HepG2 (cell line): Measurements from ENCODE around the gene GPATCH3. TPM values are rescaled to one million over a fixed set of nuclear protein-coding genes. Genes with fewer than 3 reads are reported as not detected.

Experiments
- CCDC6 ChIP-seq: sonication (generic); formaldehyde crosslinking; IDR thresholded peaks from 2 replicates; pipeline ENCODE4 v1.8.1; 2022; ENCODE audit warnings: mild to moderate bottlenecking, missing genetic modification reagents, moderate library complexity
- KDM4B ChIP-seq: sonication (generic); formaldehyde crosslinking; IDR thresholded peaks from 2 replicates; pipeline ENCODE4 v1.4.0; 2020; ENCODE audit warnings: missing genetic modification reagents
- KLF11 ChIP-seq: IDR thresholded peaks from 2 replicates; pipeline ENCODE4 v1.6.1; 2016; ENCODE audit warnings: missing compliant biosample characterization
- NFYC ChIP-seq: IDR thresholded peaks from 2 replicates; pipeline ENCODE4 v1.6.1; 2016; ENCODE audit warnings: missing genetic modification reagents, missing compliant biosample characterization
- SETDB1 ChIP-seq: sonication (generic); formaldehyde crosslinking; IDR thresholded peaks from 2 replicates; pipeline ENCODE4 v1.5.1; 2020; ENCODE audit warnings: missing genetic modification reagents, mild to moderate bottlenecking, borderline replicate concordance
- SMAD3 ChIP-seq: sonication (generic); formaldehyde crosslinking; IDR thresholded peaks from 2 replicates; pipeline ENCODE4 v1.4.0; 2020; ENCODE audit warnings: missing genetic modification reagents
- ZNF34 ChIP-seq: sonication (generic); formaldehyde crosslinking; IDR thresholded peaks from 2 replicates; pipeline ENCODE4 v1.4.0; 2020; ENCODE audit warnings: mild to moderate bottlenecking, missing genetic modification reagents, borderline replicate concordance
- ZNF441 ChIP-seq: sonication (generic); formaldehyde crosslinking; IDR thresholded peaks from 2 replicates; pipeline ENCODE4 v1.7.0; 2021; ENCODE audit warnings: missing genetic modification reagents, borderline replicate concordance
- ZZZ3 ChIP-seq: sonication (generic); formaldehyde crosslinking; IDR thresholded peaks from 2 replicates; pipeline ENCODE4 v1.4.0; 2020; ENCODE audit warnings: missing genetic modification reagents, mild to moderate bottlenecking, borderline replicate concordance
- polyA plus RNA-seq, 8 experiments: library from polyadenylated mRNA; depleted of rRNA in 3 of 8; stranded (reverse) in 7 of 8; unstranded in 1 of 8; fragments of >200 nt; fragmentation: Illumina TruSeq in 4 of 8; extraction: Trizol in 4 of 8; gene quantifications; 2 replicates each; pipeline versions ENCODE4 v1.2.1 to v1.2.3, GENCODE V29; 2011 to 2016; ENCODE audit warnings: low read depth in 4 of 8, missing spikeins in 1 of 8, mixed read lengths in 1 of 8; ENCODE audit not compliant: insufficient read depth in 1 of 8
- total RNA-seq, 5 experiments: library from RNA; depleted of rRNA; stranded (reverse); fragments of >200 nt; fragmentation: Illumina TruSeq; extraction: Trizol; gene quantifications; 2 replicates each; pipeline ENCODE4 v1.2.3, GENCODE V29; 2016; ENCODE audit warnings: low read depth in 1 of 5
- TF ChIP-seq, protein P1 (sequence below): sonication (generic); formaldehyde crosslinking; IDR thresholded peaks from 2 replicates; pipeline ENCODE4 v1.5.0; 2020; ENCODE audit warnings: mild to moderate bottlenecking, missing genetic modification reagents
- TF ChIP-seq, protein P2 (sequence below): IDR thresholded peaks from 2 replicates; pipeline ENCODE4 v1.6.1; 2016; ENCODE audit warnings: mild to moderate bottlenecking
- TF ChIP-seq, protein P3 (sequence below): sonication (generic); formaldehyde crosslinking; IDR thresholded peaks from 2 replicates; pipeline ENCODE4 v1.4.0; 2020; ENCODE audit warnings: missing genetic modification reagents
- TF ChIP-seq, protein P4 (sequence below): sonication (generic); formaldehyde crosslinking; IDR thresholded peaks from 2 replicates; pipeline ENCODE4 v1.9.0; 2021; ENCODE audit warnings: missing genetic modification reagents, mild to moderate bottlenecking, borderline replicate concordance
- TF ChIP-seq, protein P5 (sequence below): sonication (generic); formaldehyde crosslinking; IDR thresholded peaks from 2 replicates; pipeline ENCODE4 v1.4.0; 2020; ENCODE audit warnings: missing genetic modification reagents, borderline replicate concordance

The GPATCH3 gene
- total and polyA plus RNA-seq, 2 of the 13 experiments (the other 11 are each of a cell fraction or from before 2014, with no cell fraction given) = 8.3 to 11.0 TPM

DNA sequence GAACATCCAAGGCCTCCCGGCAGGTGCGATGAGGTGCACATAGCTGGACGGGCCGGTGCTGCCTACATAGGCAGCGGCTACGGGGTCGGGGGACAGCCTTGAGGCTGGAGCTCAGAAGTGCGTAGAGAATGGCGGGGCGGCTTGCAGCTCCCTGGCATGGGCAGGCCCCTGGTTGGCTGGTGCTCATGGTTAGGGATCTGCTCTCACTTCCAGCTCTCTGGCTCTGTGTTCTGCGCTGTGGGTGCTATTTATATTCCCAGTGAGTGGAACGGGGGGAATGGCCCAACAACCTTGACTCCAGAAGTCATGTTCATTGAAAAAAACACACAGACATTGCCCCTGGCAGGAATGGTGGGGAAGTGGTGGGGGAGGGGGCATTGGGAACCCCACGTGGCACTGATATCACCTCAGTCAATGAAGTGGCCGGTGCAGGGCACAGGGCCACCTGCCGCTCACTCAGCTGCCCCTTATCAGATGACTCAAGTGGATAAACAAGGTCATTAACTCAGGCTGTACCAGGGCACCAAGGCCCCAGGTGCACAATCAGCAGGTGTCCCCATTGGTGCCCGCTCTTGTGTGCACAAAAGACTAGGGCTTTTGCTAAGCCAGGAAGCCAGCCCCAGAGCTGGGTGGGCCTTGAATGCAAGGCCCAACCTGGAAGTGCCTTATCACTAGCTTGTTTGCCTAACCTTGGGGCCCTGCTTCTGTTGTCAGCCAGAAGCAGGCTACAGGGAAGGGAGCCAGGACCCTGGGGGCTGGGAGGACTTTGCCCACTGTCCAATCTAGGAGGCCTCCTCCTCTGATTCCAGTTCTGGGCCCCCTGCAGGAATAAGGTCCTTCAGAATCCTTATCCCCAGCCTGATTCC lies 13.7 kb upstream of the GPATCH3 start, which contains the start of gene NR0B2 (continued):
- TF ChIP-seq, protein P1, sequence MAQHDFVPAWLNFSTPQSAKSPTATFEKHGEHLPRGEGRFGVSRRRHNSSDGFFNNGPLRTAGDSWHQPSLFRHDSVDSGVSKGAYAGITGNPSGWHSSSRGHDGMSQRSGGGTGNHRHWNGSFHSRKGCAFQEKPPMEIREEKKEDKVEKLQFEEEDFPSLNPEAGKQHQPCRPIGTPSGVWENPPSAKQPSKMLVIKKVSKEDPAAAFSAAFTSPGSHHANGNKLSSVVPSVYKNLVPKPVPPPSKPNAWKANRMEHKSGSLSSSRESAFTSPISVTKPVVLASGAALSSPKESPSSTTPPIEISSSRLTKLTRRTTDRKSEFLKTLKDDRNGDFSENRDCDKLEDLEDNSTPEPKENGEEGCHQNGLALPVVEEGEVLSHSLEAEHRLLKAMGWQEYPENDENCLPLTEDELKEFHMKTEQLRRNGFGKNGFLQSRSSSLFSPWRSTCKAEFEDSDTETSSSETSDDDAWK (CRISPR knock-in tag) = no peak
- TF ChIP-seq NFYC (peak; percentile 59; the same call in 1 of the 2 replicates), KDM4B (CRISPR knock-in tag) (no peak; the same call in none of the 2 replicates), ZNF34 (CRISPR knock-in tag) (peak; percentile 87; the same call in 1 of the 2 replicates), ZZZ3 (CRISPR knock-in tag) (no peak; the same call in 1 of the 2 replicates), SETDB1 (CRISPR knock-in tag) (no peak), CCDC6 (CRISPR knock-in tag) (peak; percentile 98), KLF11 (CRISPR knock-in tag) (no peak; the same call in 1 of the 2 replicates), ZNF441 (peak; percentile 38; the same call in 1 of the 2 replicates), SMAD3 (CRISPR knock-in tag) (peak; percentile 60; the same call in 1 of the 2 replicates)
- TF ChIP-seq, protein P2, sequence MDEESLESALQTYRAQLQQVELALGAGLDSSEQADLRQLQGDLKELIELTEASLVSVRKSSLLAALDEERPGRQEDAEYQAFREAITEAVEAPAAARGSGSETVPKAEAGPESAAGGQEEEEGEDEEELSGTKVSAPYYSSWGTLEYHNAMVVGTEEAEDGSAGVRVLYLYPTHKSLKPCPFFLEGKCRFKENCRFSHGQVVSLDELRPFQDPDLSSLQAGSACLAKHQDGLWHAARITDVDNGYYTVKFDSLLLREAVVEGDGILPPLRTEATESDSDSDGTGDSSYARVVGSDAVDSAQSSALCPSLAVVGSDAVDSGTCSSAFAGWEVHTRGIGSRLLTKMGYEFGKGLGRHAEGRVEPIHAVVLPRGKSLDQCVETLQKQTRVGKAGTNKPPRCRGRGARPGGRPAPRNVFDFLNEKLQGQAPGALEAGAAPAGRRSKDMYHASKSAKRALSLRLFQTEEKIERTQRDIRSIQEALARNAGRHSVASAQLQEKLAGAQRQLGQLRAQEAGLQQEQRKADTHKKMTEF (CRISPR knock-in tag) = peak; percentile 100
- TF ChIP-seq, protein P3, sequence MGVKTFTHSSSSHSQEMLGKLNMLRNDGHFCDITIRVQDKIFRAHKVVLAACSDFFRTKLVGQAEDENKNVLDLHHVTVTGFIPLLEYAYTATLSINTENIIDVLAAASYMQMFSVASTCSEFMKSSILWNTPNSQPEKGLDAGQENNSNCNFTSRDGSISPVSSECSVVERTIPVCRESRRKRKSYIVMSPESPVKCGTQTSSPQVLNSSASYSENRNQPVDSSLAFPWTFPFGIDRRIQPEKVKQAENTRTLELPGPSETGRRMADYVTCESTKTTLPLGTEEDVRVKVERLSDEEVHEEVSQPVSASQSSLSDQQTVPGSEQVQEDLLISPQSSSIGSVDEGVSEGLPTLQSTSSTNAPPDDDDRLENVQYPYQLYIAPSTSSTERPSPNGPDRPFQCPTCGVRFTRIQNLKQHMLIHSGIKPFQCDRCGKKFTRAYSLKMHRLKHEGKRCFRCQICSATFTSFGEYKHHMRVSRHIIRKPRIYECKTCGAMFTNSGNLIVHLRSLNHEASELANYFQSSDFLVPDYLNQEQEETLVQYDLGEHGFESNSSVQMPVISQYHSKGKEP (CRISPR knock-in tag) = no peak
- TF ChIP-seq, protein P4, sequence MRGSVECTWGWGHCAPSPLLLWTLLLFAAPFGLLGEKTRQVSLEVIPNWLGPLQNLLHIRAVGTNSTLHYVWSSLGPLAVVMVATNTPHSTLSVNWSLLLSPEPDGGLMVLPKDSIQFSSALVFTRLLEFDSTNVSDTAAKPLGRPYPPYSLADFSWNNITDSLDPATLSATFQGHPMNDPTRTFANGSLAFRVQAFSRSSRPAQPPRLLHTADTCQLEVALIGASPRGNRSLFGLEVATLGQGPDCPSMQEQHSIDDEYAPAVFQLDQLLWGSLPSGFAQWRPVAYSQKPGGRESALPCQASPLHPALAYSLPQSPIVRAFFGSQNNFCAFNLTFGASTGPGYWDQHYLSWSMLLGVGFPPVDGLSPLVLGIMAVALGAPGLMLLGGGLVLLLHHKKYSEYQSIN (CRISPR knock-in tag) = no peak; the same call in 1 of the 2 replicates
- TF ChIP-seq, protein P5, sequence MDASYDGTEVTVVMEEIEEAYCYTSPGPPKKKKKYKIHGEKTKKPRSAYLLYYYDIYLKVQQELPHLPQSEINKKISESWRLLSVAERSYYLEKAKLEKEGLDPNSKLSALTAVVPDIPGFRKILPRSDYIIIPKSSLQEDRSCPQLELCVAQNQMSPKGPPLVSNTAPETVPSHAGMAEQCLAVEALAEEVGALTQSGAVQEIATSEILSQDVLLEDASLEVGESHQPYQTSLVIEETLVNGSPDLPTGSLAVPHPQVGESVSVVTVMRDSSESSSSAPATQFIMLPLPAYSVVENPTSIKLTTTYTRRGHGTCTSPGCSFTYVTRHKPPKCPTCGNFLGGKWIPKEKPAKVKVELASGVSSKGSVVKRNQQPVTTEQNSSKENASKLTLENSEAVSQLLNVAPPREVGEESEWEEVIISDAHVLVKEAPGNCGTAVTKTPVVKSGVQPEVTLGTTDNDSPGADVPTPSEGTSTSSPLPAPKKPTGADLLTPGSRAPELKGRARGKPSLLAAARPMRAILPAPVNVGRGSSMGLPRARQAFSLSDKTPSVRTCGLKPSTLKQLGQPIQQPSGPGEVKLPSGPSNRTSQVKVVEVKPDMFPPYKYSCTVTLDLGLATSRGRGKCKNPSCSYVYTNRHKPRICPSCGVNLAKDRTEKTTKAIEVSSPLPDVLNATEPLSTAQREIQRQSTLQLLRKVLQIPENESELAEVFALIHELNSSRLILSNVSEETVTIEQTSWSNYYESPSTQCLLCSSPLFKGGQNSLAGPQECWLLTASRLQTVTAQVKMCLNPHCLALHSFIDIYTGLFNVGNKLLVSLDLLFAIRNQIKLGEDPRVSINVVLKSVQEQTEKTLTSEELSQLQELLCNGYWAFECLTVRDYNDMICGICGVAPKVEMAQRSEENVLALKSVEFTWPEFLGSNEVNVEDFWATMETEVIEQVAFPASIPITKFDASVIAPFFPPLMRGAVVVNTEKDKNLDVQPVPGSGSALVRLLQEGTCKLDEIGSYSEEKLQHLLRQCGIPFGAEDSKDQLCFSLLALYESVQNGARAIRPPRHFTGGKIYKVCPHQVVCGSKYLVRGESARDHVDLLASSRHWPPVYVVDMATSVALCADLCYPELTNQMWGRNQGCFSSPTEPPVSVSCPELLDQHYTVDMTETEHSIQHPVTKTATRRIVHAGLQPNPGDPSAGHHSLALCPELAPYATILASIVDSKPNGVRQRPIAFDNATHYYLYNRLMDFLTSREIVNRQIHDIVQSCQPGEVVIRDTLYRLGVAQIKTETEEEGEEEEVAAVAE = peak; percentile 90; the same call in 1 of the 2 replicates
